Activated CD8-positive, alpha-beta T cell treated with anti-CD3 and anti-CD28 coated beads for 36 hours (primary cell): ENCODE data around the gene MRO. TPM values are rescaled to one million over a fixed set of nuclear protein-coding genes. Genes with fewer than 3 reads are reported as not detected.

Source experiments
- ATAC-seq: fragments of 200-7000 bp; cut with Tn5 transposase; one replicate; pipeline ENCODE4 v1.10.0; 2021; ENCODE audit warnings: mild to moderate bottlenecking, moderate library complexity
- CTCF ChIA-PET: fragments of 350-600 bp; sonication (Branson Sonifier 250); formaldehyde crosslinking; loops from one replicate; lab custom pipeline; 2021; ENCODE audit warnings: antibody characterized with exemption; lab: Charles Lee
- POLR2A ChIA-PET: fragments of 350-600 bp; sonication (Branson Sonifier 250); formaldehyde crosslinking; loops from one replicate; lab custom pipeline; 2021; ENCODE audit warnings: antibody characterized with exemption; lab: Charles Lee
- DNase-seq: peaks from one replicate; pipeline ENCODE4 v3.0.0-alpha.2; 2020
- H3K27ac Mint-ChIP-seq: one replicate; pipeline ENCODE4 v1.8.0; 2021; ENCODE audit warnings: mild to moderate bottlenecking, mixed read lengths
- H3K27me3 Mint-ChIP-seq: one replicate; pipeline ENCODE4 v1.8.0; 2021; ENCODE audit warnings: mixed read lengths
- H3K36me3 Mint-ChIP-seq: one replicate; pipeline ENCODE4 v1.8.0; 2021; ENCODE audit warnings: low read depth, mixed read lengths
- H3K4me1 Mint-ChIP-seq: one replicate; pipeline ENCODE4 v1.8.0; 2021; ENCODE audit warnings: low read depth, mixed read lengths
- H3K4me3 Mint-ChIP-seq: one replicate; pipeline ENCODE4 v1.8.0; 2021; ENCODE audit warnings: mild to moderate bottlenecking, moderate library complexity, mixed read lengths
- H3K9me3 Mint-ChIP-seq: one replicate; pipeline ENCODE4 v1.8.0; 2021; ENCODE audit warnings: mixed read lengths
- intact Hi-C: fragments of 100-400 bp; cut with micrococcal nuclease; formaldehyde crosslinking; loops from one replicate; pipeline ENCODE4 v1.10.0; 2022
- total RNA-seq, 2 experiments: library from RNA; stranded (reverse); gene quantifications; one replicate each; pipeline ENCODE4 v1.2.3, GENCODE V29; 2021
- TF ChIP-seq, protein P1 (sequence below): fragments of 200-600 bp; IDR thresholded peaks from one replicate; pipeline ENCODE4 v1.8.0; 2022; ENCODE audit warnings: antibody characterized with exemption, mild to moderate bottlenecking

Gene MRO
- total RNA-seq, 2 experiments from 2014 or later, result not detected

DNA sequence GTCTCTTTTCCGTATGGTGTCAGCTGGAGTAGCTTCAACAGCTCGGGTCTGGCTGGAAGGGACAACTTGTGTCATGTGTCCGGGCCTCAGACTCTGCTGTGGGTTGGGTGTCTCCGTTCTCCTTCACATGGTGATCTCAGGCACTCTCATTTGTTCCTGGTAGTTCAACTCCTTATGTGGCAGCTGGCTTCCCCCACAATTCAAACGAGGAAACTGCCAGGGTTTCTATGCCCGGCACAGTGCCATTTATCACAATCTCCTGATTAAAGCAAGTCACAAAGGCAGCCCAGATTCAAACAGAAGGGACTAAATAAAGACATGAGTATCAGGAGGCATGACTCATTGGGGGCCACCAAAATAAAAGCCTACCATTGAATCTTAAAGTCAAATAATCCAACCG lies 22.7 kb downstream of the MRO start:
- H3K4me1 Mint-ChIP-seq, result no peaks in the 10 kb centered on the region
- no peak for ATAC-seq
- no peaks in the 10 kb centered on the region for H3K36me3 Mint-ChIP-seq
- H3K9me3 Mint-ChIP-seq, result no peaks in the 10 kb centered on the region
- no peak overlapping the region for H3K27ac Mint-ChIP-seq
- H3K4me3 Mint-ChIP-seq, result no peak overlapping the region
- no peak for DNase-seq
- TF ChIP-seq, protein P1, sequence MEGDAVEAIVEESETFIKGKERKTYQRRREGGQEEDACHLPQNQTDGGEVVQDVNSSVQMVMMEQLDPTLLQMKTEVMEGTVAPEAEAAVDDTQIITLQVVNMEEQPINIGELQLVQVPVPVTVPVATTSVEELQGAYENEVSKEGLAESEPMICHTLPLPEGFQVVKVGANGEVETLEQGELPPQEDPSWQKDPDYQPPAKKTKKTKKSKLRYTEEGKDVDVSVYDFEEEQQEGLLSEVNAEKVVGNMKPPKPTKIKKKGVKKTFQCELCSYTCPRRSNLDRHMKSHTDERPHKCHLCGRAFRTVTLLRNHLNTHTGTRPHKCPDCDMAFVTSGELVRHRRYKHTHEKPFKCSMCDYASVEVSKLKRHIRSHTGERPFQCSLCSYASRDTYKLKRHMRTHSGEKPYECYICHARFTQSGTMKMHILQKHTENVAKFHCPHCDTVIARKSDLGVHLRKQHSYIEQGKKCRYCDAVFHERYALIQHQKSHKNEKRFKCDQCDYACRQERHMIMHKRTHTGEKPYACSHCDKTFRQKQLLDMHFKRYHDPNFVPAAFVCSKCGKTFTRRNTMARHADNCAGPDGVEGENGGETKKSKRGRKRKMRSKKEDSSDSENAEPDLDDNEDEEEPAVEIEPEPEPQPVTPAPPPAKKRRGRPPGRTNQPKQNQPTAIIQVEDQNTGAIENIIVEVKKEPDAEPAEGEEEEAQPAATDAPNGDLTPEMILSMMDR, result no peak
- ChIA-PET POLR2A (interaction anchor here (0.7 kb wide), 1 partner anchor 11 kb away, joined by 3 read pairs; no protein-coding TSS in a partner anchor), CTCF (no interaction called here)
- H3K27me3 Mint-ChIP-seq, result peaks cover 15% of the 10 kb centered on the region
- intact Hi-C loops, result no loop called here

DNA sequence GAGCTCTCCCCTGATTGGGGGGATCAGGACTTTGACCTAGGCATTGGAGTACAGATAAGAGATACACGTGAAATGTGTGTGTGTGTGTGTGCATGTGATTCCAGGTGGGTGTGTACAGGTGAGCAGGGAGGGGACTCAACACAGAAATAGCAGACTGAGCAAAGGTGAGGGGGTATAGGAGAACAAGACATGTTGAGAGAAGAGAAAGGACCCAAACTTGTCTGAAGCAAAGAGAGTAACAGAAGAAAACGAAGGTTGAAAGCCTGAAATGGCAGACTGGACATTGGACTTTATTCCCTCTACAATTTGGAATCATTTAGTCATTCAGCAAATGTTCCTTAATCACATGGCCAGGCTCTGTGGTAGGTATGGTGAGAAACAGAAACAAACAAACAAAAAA lies 23.3 kb downstream of the MRO start:
- TF ChIP-seq, protein P1, result no peak
- POLR2A ChIA-PET, result interaction anchor here (0.7 kb wide), 1 partner anchor 10 kb away, joined by 3 read pairs; no protein-coding TSS in a partner anchor
- DNase-seq (no peak), ATAC-seq (no peak)
- intact Hi-C loops, result no loop called here
- H3K4me1 Mint-ChIP-seq, result no peaks in the 10 kb centered on the region
- peaks cover 16% of the 10 kb centered on the region for H3K27me3 Mint-ChIP-seq
- H3K9me3 Mint-ChIP-seq, result no peaks in the 10 kb centered on the region
- H3K27ac Mint-ChIP-seq, result no peak overlapping the region
- H3K4me3 Mint-ChIP-seq, result no peak overlapping the region
- no peaks in the 10 kb centered on the region for H3K36me3 Mint-ChIP-seq
- CTCF ChIA-PET, result no interaction called here

DNA sequence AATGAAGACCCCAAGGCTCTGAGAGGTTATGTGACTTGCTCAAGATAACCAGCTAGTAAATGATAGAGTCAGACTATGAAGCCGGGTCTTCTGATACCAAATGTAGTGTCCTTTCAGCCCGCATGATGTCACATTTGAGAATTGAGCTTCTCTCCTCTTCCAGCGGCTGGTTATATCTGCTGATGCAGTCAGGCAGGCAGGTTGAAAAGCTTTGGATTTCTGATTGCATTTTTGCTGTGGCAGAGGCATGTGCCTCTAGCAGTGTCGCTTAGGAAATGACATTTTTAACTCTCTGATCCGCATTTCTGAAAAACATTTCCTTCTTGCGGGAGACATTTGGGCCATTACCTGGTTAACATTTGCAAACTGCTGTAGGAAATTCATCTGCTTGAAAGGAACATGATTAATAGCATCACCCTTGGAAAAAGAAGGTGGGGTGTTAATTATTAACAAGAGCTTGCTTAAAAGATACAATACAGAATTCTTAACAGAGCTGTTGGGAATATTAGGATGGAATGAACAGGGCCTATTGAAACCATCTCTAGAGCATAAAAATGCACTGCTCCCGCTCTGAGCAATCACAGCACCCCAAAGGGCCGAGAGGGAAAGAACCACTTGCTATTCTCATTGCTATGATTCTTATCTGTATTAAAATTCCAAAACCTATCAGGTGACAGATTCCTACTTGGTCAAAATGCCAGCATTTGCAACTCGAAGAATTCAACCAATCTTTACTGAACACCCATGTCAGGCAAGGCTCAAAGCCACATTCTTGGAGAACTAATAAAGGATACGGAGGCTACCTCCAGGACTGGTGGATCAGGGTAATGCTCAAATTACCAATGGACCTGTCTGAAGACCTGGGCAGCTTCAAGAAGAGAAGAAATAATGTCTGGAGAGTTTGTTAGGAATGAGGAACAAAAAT lies 25.9 kb downstream of the MRO start:
- POLR2A ChIA-PET, result no interaction called here
- ATAC-seq (no peak), DNase-seq (no peak)
- Mint-ChIP-seq H3K27ac (no peak overlapping the region), H3K4me1 (no peaks in the 10 kb centered on the region), H3K9me3 (no peaks in the 10 kb centered on the region), H3K27me3 (peaks cover 16% of the 10 kb centered on the region), H3K4me3 (no peak overlapping the region), H3K36me3 (no peaks in the 10 kb centered on the region)
- intact Hi-C loops, result no loop called here
- CTCF ChIA-PET, result no interaction called here
- TF ChIP-seq, protein P1, result no peak

DNA sequence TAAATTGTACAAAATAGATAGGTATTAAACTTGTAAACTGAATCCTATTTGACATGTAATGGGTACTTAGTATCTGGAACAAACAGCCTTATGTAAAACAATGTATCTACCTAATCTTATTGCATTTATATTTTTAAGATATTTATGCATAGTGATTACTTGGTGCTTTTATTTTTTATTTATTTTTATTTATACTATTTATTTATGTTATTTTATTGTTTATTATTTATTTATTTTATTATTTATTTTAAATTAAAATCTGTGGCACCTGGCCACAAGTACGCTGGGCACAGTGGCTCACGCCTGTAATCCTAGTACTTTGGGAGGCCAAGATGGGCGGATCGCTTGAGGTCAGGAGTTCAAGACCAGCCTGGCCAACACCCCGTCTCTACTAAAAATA lies 26.9 kb downstream of the MRO start:
- no peak for ATAC-seq
- Mint-ChIP-seq H3K9me3 (no peaks in the 10 kb centered on the region), H3K4me3 (no peak overlapping the region), H3K4me1 (no peaks in the 10 kb centered on the region), H3K27ac (no peak overlapping the region), H3K36me3 (no peaks in the 10 kb centered on the region), H3K27me3 (peaks cover 16% of the 10 kb centered on the region)
- POLR2A ChIA-PET, result no interaction called here
- no peak for DNase-seq
- intact Hi-C loops, result no loop called here
- CTCF ChIA-PET, result no interaction called here
- TF ChIP-seq, protein P1, result no peak
